Iris pigment epithelial cell (primary cell): ENCODE data around the gene KBTBD4.
"Not testable (repeated sequence)": the region's sequence is repeated elsewhere in the genome, so short reads cannot be mapped to it uniquely, and the experiment has no call there.

Experiments used
- DNase-seq: peaks from one replicate; pipeline ENCODE4 v3.0.0-alpha.2; 2011; ENCODE audit warnings: low read depth

Gene KBTBD4

DNA sequence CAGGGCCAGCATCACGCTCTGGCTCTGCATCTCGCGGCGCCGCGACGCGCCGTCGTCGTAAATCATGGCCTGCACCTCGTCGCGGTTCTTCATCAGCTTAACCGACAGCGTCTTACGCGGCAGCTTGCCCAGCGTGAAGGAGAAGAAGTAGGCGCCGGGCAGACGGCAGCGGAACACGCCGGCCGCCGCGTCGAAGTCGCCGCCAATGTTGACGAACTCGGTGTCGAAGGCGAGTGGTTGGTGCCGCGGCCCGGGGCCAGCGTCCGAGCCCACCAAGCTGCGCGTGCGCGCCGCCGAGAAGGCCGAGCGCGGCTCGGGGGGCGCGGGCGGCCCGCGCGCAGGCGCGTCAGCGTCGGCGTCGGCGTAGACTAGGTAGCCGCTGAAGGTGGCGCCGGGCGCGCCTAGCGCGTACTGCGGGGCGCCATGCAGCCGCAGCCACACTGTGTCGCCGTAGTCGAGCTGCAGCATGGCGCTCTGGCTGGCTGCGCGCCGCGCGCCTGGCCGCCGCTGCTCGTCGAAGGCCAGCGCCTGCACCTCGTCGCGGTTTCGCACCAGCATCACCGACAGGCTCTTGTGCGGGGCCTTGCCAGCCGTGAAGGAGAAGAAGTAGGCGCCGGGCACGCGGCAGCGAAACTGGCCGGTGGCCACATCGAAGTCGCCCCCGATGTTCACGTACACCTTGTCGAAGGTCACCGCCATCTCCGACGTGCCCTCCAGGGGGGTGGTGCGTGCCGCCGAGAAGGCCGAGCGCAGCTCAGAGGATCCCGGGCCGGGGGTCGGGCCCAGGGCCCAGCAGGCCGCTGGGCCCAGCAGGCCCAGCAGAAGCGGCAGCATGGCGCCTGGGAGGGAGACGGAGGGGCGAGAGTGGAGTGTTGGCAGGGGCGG is 11.4 kb upstream of the KBTBD4 start:
- peak; percentile 20 for DNase-seq

DNA sequence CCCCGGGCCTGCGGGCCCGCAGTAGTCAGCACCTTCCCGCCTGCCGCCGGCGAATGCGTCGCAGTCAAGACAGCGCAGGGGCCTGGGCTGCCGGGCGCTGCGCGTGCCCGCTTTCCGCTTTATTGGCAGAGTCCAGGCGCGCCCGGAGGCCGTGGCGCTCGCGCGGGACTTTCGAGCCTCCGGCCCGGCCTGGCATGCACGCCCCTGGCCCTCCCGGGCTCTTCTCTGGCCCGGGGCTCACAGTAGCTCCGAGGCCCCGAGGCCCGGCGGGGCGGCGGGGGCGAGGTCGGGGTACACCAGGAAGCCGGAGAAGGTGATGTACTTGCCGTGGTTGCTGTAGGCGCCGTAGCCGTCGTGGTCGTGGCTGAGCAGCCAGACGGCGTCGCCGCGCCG is 10.8 kb upstream of the KBTBD4 start:
- no peak for DNase-seq

DNA sequence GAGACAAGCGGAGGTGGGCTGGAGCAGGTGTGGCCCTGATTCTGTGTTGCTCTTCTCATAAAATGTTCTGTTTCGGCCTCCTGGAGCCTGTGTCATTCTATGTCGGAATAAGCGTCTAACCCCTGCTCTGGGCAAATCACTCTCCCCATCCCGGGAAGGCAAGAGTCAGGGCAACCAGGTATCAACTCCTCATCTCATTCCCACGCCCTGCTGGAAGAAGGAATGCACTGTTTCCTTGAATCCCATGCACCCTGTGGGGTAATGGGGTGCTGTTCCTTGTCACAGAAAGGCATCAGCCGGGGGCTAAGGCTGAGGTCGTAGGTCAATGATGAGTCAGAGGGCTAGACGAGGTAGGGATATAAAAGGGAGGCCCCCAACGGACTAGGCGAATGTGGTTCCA is 10.3 kb upstream of the KBTBD4 start:
- no peak for DNase-seq

DNA sequence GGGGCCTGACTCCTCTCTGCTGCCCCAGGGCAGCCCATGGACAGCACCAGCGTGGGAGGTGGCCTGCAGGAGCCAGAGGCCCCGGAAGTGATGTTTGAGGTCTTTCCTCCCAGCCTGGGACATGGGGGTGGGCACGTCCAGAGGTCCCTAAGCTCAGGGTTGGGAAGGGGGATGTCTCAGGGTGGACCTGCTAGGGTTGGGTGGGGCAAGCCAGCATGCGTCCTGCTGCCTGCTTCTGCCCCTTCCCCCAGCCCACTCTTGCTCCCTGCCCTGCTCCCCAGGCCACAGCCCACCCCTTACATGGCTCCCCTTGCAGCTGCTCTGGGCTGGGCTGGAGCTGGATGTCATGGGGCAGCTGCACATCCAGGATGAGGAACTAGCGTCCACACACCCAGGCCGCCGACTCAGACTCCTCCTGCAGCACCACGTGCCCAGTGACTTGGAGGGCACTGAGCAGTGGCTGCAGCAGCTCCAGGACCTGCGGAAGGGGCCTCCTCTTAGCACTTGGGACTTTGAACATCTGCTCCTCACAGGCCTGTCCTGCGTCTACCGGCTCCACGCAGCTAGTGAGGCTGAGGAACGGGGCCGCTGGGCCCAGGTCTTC is 9.1 kb upstream of the KBTBD4 start:
- DNase-seq = no peak

DNA sequence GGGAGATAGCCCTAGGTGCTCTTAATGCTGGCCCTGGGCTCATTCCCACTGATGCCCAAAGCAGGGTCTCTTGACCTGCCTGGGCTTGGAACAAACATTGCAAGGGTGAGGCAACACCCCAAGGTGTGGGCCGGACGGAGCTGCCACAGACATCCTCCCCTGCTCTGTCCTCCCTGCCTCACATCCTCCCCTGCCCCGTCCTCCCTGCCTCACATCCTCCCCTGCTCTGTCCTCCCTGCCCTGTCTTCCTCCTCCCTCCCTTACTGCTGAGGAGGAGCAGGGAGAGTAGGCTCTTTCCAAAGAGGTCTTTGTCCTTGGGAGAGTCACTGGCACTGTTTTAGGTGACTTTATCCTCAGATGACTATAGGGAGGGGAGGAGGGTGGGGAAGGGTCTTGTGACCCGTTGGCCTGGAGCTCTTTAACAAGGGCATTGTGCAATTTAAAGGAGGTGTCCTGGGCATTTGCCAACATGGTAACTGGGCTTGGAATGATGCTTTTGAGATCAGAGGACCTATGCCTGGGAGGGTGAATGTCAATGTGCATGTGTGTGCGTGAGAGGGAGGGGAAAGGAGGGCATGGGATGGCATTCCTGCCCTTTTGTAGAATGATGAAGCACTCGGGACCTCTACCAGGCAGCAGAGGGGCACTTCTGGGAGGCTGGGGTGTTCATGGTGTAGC is 8.4 kb upstream of the KBTBD4 start:
- DNase-seq = no peak

DNA sequence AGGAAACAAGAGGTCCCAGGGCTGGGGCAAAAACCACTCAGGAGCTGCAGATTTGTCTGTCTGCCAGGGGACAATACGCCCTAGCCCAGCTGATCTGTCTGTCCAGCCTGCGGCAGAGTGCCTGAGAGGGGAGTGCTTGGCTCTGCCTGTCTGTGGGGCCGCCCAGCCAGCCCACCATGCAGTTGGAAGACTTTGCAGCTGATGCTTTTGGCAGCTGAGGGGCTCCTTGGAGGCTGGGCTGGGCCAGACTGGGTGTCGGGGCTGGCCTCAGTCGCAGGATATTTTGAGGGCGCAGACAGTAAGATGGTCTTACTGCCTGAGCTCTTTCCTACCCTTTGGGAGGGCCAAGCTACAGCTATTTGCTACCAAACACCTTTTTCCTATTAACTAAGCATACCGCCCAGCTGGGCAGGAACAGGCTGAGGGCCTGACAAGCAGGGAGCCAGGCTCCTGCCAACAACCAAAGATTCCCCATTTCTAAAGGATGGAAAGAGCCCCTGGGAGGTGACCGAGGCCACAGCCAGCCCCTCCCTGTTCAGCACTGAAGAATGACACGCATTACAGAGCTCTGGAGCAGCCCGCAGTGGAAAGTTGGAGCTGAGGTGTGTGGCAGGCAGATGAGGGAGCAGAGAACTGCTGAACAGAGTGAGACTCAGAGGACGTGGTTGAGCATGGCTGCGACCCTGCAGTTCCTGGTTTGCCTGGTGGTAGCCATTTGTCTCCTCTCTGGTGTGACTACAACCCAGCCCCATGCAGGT is 7.5 kb upstream of the KBTBD4 start, which contains the start of gene FAM180B:
Gene FAM180B, plus strand, starts transcription at position 581 of the 758 bp plus-strand sequence. Its CDS starts 91 bp downstream, at position 672.
- no peak for DNase-seq

DNA sequence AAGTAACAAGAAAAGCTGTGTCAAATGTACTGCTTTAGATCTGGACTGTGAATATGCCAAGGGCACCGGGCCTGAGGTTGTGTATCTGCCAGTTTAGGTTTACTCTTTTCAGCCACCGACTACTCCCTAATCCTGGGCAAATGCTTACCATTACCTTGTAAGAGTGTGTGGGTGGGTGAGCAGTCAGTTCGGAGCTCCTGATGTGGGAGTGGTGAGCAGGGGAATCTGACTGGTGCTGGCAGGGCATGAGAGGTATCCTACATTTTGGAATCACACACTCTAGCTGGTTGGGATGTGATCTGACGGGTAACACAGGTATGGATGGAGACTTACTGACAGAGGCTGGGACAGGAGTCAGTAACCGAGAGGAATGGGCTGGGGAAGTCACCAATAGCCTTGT is 5.1 kb upstream of the KBTBD4 start:
- DNase-seq = no peak

DNA sequence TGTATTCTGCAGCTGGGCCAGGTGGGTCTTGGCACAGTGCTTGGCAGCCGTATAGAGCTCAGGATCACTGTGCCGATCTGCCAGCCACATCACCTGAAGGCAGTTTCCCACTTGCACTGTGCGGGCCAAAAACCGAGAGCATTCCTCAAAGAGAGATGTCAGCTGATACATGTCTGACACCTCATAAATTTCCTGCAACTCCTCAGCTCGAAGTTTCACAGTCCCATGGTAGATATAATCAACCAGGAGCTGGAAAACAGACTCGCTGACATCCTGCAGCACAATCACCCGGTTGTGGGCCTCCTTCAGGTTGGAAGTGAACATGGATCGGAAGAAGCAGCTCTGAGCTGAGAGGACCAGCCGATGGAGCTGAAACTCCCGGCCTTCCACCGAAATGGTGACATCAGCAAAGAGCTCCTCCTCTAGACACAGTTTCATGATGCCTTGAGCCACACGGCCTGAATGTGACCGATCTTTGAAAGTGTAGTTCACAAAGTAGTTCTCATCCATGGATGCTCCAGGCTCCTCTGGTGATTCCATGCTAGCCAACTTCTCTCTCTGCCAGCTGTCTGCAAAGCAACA is 1.2 kb downstream of the KBTBD4 start:
- no peak for DNase-seq

DNA sequence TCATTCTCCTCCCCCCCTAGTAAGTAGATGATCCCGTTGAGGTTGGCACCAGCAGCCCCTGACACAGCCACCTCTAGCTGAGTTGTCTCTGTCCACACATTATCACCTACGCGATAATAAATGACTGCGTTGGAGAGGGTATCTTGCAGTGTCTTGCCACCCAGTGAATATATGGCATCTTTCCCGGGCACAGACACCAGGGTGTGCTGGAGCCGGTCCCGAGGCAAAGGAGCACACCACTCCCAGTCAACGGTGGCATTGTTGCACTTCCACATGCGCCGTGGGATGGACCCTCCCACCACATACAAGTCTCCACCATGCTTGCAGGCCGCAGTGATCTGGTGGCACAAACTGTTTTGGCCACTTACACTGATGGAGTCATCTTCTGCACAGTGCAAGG is 5.4 kb downstream of the KBTBD4 start:
- DNase-seq = no peak

DNA sequence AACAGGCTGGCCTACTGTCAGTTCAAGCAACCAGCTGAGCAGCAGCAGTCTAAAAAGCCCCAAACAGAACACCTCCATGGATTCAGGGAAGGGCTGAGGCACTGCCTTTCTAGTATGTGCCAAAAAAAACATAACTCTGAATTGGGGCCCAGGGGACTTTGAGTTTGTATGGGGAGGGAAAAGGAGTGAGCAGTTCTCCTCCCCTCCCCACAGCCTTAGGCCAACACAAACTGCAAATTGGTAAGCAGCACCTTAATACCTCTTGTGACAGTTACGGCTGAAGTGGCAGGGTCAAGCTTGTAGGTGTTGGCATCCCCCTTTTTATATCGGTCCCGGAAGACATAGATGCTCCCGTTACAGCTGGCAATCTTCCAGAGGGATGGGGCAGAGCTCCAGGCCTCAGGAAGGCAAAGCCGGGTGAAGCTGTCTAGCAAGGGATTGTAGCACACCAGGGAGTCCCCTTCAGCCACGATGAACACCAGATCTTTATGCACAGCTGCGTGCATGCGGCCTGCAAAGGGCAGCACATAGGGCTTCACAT is 6.0 kb downstream of the KBTBD4 start:
- no peak for DNase-seq

DNA sequence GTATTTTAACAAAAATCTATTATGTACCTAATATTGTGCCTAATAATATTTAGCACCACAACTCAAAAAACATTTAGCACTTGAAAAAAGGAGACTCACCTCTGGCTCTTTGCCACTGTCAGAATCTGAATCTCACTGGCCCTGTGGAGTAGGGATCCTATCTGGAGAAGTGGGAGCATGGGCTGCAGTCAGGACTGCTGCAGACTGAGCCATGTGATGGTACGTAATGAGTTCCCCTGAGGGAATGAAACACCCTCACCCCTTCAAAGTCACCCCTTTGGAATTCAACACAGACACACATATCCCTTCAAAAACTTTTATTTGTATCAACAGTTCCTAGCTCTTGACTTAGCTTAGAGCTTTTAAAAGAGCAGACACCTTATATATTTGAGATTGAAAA is 6.9 kb downstream of the KBTBD4 start:
- peak; percentile 72 for DNase-seq

DNA sequence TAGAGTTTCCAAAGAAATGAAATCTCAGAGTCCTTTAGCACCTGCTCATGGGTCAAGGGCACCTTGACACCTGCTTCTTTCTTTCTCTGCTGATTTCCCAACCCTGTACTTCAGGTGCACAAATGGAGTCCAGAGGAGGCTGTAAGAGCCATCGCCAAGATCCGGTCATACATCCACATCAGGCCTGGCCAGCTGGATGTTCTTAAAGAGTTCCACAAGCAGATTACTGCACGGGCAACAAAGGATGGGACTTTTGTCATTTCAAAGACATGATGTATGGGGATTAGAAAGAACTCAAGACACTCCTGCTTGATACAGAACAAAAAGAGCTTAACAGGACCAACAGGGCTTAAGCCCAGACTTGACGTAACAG is 7.4 kb downstream of the KBTBD4 start:
- no peak for DNase-seq

DNA sequence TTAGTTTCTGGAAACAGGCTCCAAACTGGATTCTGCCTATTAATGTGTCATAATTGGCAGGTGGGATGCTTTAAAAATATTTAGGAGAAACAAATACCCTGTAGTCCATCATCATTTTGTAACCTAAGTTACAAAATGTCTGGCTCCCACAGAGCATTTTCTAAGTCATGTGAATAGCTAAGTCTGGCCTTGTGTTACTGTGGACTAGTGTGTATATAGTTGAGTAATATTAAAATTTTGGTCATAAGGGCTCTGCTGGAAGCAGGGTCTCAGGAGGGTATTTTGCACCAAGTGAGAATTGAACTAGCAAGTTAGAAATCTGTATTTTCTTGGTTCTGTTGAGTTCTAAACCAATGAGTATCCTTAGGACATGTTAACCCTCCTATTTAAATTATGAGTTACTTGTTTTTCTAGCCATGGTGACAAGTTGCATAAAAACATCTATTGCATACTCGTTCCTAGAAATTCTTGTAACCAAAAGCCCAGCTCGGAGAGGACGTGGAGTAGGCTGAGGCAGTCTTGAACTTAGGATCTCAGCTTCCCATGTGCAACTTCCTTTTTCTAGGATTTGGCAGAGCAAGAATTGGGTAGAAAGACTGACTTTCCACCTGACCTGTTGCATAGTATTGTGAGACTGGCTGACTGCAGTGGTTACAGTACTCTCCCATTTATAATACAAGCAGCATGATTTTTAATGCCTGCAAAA is 8.0 kb downstream of the KBTBD4 start:
- DNase-seq = no peak

DNA sequence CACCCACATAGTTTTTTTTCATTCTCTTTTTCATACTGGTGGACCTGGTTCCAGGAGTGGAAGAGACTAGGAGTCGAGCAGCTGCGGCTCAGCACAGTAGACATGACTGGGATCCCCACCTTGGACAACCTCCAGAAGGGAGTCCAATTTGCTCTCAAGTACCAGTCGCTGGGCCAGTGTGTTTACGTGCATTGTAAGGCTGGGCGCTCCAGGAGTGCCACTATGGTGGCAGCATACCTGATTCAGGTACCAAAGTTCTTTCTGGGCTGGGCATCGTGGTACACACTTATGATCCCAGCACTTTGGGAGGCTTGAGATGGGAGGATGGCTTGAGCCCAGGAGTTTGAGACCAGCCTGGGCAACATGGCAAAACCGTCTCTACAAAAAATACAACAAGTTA is 9.1 kb downstream of the KBTBD4 start:
- no peak for DNase-seq

DNA sequence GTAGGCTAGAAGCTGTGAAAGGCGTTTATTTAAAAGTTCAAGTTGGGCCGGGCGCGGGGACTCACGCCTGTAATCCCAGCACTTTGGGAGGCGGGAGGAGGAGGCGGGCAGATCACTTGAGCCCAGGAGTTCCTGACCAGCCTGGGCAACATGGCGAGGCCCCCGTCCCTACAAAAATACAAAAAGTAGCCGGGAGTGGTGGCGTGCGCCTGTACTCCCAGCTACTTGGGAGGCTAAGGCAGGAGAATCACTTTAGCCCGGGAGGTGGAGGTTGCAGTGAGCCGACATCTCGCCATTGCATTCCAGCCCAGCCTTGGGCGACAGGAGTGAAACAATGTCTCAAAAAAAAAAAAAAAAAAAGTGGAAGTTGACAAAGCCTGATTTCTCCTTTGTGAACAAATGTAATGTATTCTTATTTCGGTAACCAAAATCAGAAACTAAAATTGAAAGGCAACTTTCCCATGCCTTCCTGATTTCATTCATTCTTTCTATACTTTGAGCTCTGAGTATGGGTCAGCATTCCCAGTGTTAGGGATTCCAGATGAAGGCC is 12.5 kb downstream of the KBTBD4 start:
- no peak for DNase-seq

DNA sequence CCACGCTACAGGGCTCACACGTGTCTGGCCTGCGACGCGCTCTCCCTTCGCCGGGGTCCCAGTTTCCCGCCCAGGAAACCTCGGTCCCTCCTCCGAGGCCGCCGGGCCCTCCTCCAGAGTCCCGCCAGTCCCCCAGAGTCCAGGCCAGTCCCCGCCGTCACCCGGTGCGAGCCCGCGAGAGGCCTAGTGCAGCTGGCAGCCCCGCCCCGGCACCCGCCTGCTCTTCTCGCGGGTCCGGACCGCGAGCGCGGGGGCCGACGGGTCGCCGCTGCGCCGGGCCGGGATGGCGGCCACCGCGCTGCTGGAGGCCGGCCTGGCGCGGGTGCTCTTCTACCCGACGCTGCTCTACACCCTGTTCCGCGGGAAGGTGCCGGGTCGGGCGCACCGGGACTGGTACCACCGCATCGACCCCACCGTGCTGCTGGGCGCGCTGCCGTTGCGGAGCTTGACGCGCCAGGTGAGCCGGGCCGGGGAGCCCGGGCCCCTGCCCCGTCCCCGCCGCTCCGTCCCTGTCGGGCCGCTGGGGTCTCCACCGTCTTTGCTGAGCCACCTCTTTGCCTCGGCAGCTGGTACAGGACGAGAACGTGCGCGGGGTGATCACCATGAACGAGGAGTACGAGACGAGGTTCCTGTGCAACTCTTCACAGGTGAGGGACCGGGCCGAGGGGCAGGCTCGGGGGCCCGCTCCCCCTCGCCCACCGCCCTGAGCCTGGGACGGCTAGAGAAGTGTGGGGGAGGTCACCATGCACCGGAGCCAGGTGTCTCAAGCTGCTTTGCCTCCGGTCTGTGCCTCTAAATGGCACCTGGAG is 13.2 kb downstream of the KBTBD4 start, which contains the start of gene PTPMT1:
Gene PTPMT1, plus strand, starts transcription at position 260 of the 809 bp plus-strand sequence. Its CDS starts 24 bp downstream, at position 284.
- peak; percentile 74 for DNase-seq

DNA sequence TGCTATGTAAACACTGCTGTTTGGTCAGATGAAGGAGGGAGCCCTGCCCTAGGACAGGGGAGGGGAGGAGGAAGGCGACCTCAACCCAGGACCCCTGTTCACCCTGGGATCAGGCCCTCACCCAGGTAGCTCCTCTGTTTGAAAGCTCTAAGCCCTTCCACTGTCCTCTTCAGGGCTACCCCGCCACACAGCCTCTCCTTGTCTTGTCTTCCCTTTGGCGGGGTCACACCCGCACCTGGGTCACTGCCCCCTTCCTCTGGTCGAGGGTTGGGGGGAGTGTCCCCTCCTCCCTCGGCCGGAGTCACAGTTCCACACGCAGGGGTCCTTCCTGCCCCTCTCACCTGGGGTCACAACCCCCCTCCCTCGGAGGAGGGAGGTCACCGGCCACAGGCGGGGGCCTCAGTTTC is 13.8 kb downstream of the KBTBD4 start:
- no peak for DNase-seq

DNA sequence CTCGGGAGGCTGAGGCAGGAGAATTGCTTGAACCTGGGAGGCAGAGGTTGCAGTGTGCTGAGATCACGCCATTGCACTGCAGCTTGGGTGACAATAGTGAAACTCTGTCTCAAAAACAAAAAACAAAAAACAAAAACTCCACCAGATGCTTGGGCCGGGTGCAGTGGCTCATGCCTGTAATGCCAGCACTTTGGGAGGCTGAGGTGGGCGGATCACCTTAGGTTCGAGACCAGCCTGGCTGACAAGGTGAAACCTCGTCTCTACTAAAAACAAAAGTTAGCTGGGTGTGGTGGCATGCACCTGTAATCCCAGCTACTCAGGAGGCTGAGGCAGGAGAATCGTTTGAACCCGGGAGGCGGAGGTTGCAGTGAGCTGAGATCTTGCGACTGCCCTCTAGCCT is 14.4 kb downstream of the KBTBD4 start:
- DNase-seq = not testable (repeated sequence)

DNA sequence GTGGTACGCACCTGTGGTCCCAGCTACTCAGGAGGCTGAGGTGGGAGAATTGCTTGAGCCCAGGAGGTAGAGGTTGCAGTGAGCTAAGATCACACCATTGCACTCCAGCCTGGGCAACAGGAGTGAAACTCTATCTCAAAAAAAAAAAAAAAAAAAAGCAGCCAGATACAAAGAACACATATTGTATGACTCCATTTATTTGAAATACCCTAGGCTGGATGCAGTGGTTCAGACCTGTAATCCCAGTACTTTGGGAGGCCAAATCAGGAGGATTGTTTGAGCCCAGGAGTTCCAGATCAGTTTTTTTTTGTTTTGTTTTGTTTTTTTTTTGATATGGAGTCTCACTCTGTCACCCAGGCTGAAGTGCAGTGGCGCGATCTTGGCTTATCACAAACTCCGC is 16.4 kb downstream of the KBTBD4 start:
- not testable (repeated sequence) for DNase-seq

DNA sequence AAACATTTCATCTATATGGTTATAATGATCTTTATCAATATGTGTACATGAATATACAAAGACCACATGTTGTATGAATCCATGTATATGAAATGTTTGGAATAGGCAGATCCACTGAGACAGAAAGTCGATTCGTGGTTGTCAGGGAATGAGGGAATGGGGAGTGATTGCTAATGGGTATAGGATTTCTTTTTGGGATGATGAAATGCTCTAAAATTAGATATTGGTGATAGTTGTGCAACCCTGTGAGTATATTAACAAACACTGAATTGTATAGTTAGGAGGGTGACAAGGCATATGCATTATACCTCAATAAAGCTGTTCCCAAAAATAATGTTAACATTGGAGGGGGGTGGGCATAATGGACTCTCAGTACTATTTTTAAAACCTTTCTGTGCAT is 18.3 kb downstream of the KBTBD4 start:
- DNase-seq = peak; percentile 25
